ENCODE measurements around the gene IGFBP2.

The IGFBP2 gene

DNA sequence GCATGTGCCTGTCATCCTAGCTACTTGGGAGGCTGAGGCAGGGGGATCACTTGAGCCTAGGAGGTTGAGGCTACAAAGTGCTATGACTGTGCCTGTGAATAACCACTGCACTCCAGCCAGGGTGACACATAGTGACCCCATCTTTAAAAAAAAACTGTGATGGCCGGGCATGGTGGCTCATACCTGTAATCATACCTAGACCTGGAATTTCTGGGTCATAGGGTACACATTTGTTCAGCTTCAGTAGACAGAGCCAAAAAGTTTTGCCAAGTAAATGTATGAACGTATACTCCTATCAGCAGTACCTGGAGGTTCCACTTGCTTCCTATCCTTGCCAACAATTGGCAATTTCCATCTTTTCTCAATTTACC lies 6.4 kb upstream of the IGFBP2 start:
- DNase-seq (ENCODE audit: low spot score), result no peak
- no peak overlapping the region for H3K27ac ChIP-seq
- CTCF ChIA-PET, result no interaction called here
- POLR2A ChIA-PET (ENCODE audit: low non-redundant PET), result no interaction called here
- TF ChIP-seq, protein P1, sequence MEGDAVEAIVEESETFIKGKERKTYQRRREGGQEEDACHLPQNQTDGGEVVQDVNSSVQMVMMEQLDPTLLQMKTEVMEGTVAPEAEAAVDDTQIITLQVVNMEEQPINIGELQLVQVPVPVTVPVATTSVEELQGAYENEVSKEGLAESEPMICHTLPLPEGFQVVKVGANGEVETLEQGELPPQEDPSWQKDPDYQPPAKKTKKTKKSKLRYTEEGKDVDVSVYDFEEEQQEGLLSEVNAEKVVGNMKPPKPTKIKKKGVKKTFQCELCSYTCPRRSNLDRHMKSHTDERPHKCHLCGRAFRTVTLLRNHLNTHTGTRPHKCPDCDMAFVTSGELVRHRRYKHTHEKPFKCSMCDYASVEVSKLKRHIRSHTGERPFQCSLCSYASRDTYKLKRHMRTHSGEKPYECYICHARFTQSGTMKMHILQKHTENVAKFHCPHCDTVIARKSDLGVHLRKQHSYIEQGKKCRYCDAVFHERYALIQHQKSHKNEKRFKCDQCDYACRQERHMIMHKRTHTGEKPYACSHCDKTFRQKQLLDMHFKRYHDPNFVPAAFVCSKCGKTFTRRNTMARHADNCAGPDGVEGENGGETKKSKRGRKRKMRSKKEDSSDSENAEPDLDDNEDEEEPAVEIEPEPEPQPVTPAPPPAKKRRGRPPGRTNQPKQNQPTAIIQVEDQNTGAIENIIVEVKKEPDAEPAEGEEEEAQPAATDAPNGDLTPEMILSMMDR (conservative IDR thresholded peaks at IDR 0.05; ENCODE audit: low read depth), result no peak

DNA sequence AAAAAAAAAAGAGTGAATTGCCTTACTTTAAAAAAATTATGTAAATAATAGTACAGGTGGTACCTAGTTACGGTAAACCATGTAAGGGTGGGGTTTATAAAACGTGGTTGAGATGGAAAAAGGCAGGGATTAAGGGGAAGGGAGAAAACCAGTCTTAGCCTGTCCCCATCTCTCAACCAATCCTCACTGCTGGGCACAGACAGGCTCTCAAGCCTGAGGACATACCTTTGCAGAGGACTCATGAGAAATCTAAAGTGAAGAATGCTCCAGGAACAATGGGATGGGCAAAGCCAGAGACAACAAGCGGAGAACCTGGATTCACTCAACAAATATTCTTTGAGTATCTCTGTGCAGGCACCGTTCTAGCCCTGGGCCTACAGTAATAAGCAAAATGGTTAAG lies 3.4 kb upstream of the IGFBP2 start:
- ChIA-PET POLR2A (ENCODE audit: low non-redundant PET) (no interaction called here), CTCF (interaction anchor here (0.7 kb wide), 1 partner anchor 31 kb away, joined by 3 read pairs; no protein-coding TSS in a partner anchor)
- TF ChIP-seq, protein P1 (conservative IDR thresholded peaks at IDR 0.05; ENCODE audit: low read depth), result no peak
- no peak for DNase-seq (ENCODE audit: low spot score)
- no peak overlapping the region for H3K27ac ChIP-seq

DNA sequence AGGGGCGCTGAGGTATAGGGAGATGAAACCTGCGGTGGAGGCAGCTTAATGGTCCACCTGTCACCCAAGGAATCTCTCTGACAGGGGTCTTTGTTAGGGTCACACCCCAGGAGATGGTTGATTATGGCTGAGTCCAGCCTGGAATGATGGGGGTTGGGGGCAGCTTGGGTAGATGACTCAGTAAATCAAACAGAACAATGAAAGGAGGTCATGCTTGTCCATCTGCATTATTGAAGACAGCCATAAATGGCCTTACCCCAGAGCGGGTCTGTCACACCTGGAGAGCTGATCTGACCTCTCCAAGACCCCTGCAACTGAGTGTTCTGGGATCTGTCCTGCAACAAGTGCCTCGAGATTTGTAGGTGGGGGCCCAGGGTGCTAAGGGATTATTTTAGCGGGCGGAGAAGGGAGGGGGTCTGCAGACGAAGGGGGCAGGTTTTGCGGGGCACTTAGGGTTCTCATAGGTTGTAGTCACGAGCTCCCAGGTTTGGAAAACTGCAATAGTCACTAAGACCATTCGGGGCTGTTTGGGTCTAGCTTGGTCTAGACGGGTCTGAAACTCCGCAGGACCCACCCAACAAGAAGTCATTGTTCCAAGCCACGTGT lies 771 bp upstream of the IGFBP2 start:
- DNase-seq (ENCODE audit: low spot score), result no peak
- TF ChIP-seq, protein P1 (conservative IDR thresholded peaks at IDR 0.05; ENCODE audit: low read depth), result no peak
- peak overlapping the region; percentile 95 for H3K27ac ChIP-seq
- CTCF ChIA-PET, result no interaction called here
- POLR2A ChIA-PET (ENCODE audit: low non-redundant PET), result interaction anchor here (0.9 kb wide), 1 partner anchor 16 kb away, joined by 3 read pairs; no protein-coding TSS in a partner anchor

DNA sequence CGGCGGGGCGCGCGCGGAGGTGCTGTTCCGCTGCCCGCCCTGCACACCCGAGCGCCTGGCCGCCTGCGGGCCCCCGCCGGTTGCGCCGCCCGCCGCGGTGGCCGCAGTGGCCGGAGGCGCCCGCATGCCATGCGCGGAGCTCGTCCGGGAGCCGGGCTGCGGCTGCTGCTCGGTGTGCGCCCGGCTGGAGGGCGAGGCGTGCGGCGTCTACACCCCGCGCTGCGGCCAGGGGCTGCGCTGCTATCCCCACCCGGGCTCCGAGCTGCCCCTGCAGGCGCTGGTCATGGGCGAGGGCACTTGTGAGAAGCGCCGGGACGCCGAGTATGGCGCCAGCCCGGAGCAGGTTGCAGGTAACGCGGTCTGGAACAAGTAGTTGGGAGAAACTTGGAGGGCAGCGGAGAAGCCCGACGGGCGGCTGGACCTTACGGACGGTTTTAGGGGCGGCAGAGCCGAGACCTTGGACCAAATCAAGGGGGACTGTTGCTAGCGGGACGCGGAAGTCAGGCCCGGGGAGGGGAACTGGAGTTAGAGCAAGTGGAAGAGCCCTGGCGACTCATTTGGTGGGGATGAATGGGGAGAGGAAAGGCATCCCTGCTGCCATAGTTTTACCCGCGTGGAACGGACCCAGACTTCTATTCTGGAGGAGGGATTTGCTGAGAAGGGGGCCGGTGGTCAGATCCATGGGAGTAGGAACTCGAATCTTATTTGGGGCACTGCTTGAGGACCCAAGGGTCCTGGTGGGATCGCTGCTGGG lies 573 bp downstream of the IGFBP2 start:
- TF ChIP-seq, protein P1 (conservative IDR thresholded peaks at IDR 0.05; ENCODE audit: low read depth), result no peak
- ChIA-PET POLR2A (ENCODE audit: low non-redundant PET) (no interaction called here), CTCF (interaction anchor here (0.6 kb wide), 1 partner anchor 547 kb away, joined by 3 read pairs; no protein-coding TSS in a partner anchor)
- peak overlapping the region; percentile 95 for H3K27ac ChIP-seq
- DNase-seq (ENCODE audit: low spot score), result no peak

DNA sequence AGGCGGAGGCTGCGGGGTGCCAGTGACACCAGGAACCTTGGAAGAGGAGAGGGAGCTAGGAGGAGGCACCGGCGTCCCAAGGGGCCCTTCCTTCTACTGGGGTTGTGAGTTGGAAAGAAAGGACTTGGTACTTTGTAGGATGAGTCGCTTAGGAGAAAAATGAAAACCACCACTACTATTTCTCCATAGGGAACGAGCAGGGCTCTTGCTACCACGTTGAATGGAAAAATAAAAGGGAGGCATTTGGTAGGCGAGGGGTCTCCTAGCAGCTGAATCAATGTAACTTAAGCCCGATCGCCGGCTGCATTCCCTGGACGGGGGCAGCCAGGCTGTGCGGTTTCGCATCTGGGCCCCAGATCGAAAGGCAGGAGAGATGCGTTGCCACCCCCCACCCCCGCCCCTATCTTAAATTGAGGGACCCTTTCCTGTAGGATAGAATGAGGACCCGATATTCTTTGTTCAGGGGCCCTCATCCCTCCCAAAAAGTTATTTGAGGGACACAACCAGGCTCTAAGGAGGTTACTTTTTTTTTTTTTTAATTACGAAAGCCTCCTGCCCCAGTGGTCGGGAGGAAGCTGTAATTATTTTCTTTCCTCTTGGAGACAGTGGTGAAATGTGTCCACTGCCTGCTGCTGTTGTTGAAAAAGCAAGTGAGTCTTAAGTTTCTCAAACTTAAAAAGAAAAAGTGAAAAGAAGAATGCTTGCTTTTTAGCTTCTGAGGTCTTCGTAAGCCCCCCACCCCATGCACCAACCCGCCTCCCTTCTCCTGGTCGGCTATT lies 1.3 kb downstream of the IGFBP2 start:
- ChIA-PET POLR2A (ENCODE audit: low non-redundant PET) (no interaction called here), CTCF (interaction anchor here (0.6 to 1.1 kb wide), 2 partner anchors 30 to 546 kb away, joined by 3 read pairs; no protein-coding TSS in a partner anchor)
- peak overlapping the region; percentile 95 for H3K27ac ChIP-seq

DNA sequence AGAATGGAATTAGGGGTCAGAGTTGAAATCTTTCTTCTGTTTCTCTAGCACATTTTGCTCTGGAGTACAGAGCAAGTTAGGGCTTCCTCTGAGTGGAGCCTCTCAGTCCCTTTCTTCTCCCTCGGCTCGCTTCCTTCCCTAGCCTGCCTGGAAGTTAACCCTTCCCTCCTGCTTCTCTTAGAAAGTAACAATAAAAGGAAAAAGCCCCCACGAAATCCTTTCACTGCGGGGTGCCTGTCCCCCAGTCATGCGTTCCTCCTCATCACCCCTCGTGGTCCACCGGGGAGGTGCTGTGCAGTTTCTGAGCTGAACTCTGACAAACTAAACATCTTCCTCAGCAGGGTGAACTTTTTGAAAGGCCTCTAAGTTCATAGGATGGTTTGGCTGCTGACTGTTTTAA lies 2.0 kb downstream of the IGFBP2 start:
- POLR2A ChIA-PET (ENCODE audit: low non-redundant PET), result no interaction called here
- DNase-seq (ENCODE audit: low spot score), result no peak
- CTCF ChIA-PET, result interaction anchor here (1.1 kb wide), 1 partner anchor 29 kb away, joined by 3 read pairs; no protein-coding TSS in a partner anchor
- TF ChIP-seq, protein P1 (conservative IDR thresholded peaks at IDR 0.05; ENCODE audit: low read depth), result no peak
- H3K27ac ChIP-seq, result peak overlapping the region; percentile 95

More for the DNA sequence above, 1.3 kb downstream of the IGFBP2 start:
- no peak for DNase-seq (ENCODE audit: low spot score)
- TF ChIP-seq, protein P1 (conservative IDR thresholded peaks at IDR 0.05; ENCODE audit: low read depth), result no peak
